Measurements from ENCODE around the gene TTLL4.

TTLL4 gene

DNA sequence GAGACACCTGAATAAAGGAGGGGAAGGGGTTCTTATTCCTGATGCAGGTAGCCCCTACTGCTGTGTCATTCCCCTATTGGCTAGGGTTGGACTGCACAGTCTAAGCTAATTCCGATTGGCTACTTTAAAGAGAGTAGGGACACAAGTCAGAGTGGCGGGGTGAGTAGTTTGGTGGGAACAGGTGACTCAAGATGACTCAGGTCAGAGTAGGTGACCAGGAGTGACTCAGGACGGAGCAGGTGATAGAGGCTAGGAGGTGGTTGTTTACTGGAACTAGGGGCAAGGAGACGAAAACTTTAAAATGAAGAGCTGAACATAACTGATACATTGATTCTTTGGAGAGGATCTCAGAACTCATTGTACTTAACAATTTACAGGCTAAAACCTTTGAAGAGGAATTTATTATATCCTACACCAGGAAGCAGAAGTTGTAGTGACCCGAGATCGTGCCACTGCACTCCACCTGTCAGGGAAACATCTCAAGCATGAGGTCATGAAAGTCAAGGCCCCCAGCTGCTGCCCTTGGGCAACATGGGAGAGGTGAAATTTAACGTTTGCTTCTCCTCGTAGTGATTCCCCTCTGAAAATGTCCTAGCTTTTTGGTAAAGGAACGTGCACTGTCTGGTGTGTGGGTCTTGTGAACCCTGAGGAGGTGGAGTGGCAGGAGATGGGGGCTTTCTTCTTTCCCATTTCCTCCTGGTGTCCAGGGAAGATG, 66.8 kb downstream of the TTLL4 start:
- TF ChIP-seq RAD21 (IDR thresholded peaks at IDR 0.05; ENCODE audit: low read depth): no peak

DNA sequence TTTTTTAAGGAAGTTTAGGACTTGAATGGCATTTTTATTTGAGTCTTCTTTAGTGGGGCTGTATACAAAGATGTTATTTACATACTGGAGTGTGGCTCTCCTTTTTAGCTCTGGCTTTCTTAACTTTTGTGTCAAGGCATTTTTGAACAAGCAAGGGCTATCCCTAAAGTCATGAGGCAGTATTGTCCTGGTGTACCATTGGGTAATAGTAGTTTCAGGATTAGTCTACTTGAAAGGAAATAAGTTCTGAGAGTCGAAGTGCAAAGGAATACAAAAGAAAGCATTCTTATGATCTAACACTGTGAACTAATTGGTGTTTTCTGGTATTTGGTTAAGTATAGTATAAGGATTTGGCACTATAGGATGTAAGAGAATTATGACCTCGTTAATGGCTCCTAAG, 69.4 kb downstream of the TTLL4 start:
- TF ChIP-seq TCF12 (IDR thresholded peaks at IDR 0.05; ENCODE audit: low read depth): no peak
- no peak for TF ChIP-seq EGR1 (IDR thresholded peaks at IDR 0.05)
- TF ChIP-seq CEBPB (IDR thresholded peaks at IDR 0.05): no peak
- TF ChIP-seq, protein P1, sequence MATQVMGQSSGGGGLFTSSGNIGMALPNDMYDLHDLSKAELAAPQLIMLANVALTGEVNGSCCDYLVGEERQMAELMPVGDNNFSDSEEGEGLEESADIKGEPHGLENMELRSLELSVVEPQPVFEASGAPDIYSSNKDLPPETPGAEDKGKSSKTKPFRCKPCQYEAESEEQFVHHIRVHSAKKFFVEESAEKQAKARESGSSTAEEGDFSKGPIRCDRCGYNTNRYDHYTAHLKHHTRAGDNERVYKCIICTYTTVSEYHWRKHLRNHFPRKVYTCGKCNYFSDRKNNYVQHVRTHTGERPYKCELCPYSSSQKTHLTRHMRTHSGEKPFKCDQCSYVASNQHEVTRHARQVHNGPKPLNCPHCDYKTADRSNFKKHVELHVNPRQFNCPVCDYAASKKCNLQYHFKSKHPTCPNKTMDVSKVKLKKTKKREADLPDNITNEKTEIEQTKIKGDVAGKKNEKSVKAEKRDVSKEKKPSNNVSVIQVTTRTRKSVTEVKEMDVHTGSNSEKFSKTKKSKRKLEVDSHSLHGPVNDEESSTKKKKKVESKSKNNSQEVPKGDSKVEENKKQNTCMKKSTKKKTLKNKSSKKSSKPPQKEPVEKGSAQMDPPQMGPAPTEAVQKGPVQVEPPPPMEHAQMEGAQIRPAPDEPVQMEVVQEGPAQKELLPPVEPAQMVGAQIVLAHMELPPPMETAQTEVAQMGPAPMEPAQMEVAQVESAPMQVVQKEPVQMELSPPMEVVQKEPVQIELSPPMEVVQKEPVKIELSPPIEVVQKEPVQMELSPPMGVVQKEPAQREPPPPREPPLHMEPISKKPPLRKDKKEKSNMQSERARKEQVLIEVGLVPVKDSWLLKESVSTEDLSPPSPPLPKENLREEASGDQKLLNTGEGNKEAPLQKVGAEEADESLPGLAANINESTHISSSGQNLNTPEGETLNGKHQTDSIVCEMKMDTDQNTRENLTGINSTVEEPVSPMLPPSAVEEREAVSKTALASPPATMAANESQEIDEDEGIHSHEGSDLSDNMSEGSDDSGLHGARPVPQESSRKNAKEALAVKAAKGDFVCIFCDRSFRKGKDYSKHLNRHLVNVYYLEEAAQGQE (IDR thresholded peaks at IDR 0.05; ENCODE audit: low read depth): no peak
- no peak for TF ChIP-seq NFIC (IDR thresholded peaks at IDR 0.05)
- TF ChIP-seq, protein P2, sequence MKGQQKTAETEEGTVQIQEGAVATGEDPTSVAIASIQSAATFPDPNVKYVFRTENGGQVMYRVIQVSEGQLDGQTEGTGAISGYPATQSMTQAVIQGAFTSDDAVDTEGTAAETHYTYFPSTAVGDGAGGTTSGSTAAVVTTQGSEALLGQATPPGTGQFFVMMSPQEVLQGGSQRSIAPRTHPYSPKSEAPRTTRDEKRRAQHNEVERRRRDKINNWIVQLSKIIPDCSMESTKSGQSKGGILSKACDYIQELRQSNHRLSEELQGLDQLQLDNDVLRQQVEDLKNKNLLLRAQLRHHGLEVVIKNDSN (IDR thresholded peaks at IDR 0.05): no peak
- TF ChIP-seq EP300 (IDR thresholded peaks at IDR 0.05; ENCODE audit: borderline replicate concordance): no peak
- no peak for TF ChIP-seq CREB1 (IDR thresholded peaks at IDR 0.05; ENCODE audit: low read depth)
- TF ChIP-seq, protein P3, sequence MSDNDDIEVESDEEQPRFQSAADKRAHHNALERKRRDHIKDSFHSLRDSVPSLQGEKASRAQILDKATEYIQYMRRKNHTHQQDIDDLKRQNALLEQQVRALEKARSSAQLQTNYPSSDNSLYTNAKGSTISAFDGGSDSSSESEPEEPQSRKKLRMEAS (IDR thresholded peaks at IDR 0.05): no peak
- TF ChIP-seq ZBTB7A (IDR thresholded peaks at IDR 0.05; ENCODE audit: low read depth): no peak
- TF ChIP-seq YY1 (IDR thresholded peaks at IDR 0.05; ENCODE audit: low read depth): no peak

DNA sequence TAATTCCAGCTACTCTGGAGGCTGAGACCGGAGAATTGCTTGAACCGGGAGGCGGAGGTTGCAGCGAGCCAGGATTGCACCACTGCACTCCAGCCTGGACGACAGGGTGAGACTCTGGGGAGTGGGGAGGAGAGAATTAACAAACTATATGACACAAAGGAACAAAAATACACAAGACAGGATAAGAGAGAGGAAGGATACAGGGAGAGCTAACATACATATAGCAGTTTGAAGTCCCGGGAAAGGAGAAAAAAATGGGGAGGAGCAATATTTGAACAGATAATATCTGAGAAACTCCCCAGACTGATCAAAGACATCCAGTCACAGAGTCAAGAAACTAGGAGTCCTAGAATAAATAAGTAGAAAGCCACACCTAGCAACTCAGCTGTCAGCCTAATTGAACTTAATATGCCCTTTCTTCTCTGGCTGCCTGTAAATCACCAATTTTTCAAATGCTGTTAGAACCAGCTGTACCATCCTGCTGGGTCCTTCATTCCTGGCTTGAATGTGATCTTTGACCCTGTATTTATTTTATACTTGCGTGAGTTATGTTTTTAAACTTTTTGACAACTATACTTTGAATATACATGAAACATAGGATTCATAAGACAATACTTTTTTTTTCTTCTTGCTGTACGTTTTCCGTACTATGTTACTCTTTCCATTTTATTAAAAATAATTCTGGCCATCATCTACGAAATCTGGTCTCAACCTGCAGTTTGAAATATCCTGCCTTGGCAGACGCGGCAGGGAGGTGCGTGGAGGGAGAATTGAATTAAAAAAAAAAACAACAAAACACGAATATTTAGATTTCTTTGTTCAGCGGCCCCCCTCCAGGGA, 70.4 kb downstream of the TTLL4 start:
- TF ChIP-seq, protein P2 (IDR thresholded peaks at IDR 0.05): no peak
- TF ChIP-seq TAF1 (IDR thresholded peaks at IDR 0.05; ENCODE audit: low read depth) (no peak), CEBPB (IDR thresholded peaks at IDR 0.05) (no peak), EP300 (IDR thresholded peaks at IDR 0.05; ENCODE audit: borderline replicate concordance) (no peak), EGR1 (IDR thresholded peaks at IDR 0.05) (no peak), YY1 (IDR thresholded peaks at IDR 0.05; ENCODE audit: low read depth) (no peak), NFIC (IDR thresholded peaks at IDR 0.05) (no peak), TCF12 (IDR thresholded peaks at IDR 0.05; ENCODE audit: low read depth) (no peak), TEAD4 (IDR thresholded peaks at IDR 0.05) (no peak), RAD21 (IDR thresholded peaks at IDR 0.05; ENCODE audit: low read depth) (no peak), CREB1 (IDR thresholded peaks at IDR 0.05; ENCODE audit: low read depth) (no peak), FOXM1 (IDR thresholded peaks at IDR 0.05; ENCODE audit: borderline replicate concordance, low read depth) (no peak), ZBTB7A (IDR thresholded peaks at IDR 0.05; ENCODE audit: low read depth) (no peak)
- TF ChIP-seq, protein P1 (IDR thresholded peaks at IDR 0.05; ENCODE audit: low read depth): no peak
- TF ChIP-seq, protein P3 (IDR thresholded peaks at IDR 0.05): no peak

DNA sequence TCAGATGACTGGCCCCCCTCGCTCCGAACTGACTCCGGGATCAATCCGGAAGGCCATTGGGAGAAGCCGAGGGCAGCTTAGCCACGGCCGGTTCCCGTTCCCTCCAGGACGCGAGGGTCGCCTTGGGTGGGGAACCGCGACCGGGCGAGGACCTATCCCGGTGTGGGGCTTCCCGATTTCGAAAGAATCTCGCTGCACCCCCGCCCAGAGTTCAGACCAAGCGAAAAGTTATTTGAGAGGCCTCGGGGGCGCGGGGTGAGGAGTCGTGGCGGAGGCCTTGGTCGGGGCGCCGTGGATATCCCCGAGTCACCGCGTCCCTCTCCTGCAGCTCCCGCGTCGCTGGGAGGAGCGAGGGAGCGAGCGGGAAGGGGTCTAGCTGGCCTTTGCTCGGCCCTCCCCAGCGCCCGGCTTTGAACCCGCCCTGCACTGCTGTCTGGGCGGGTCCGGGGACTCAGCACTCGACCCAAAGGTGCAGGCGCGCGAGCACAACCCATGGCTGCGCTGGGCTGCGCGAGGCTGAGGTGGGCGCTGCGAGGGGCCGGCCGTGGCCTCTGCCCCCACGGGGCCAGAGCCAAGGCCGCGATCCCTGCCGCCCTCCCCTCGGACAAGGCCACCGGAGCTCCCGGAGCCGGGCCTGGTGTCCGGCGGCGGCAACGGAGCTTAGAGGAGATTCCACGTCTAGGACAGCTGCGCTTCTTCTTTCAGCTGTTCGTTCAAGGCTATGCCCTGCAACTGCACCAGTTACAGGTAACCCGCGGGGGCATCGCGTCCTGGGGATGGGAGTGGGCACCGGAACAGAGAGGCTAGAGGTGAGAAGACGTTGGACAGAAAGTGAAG, 71.3 kb downstream of the TTLL4 start, which contains the start of gene CYP27A1:
TSS of gene CYP27A1 (plus strand) at position 457 of the 837 bp plus-strand sequence. CDS start at position 493, 36 bp downstream.
- TF ChIP-seq CEBPB (IDR thresholded peaks at IDR 0.05) (no peak), CREB1 (IDR thresholded peaks at IDR 0.05; ENCODE audit: low read depth) (no peak), YY1 (IDR thresholded peaks at IDR 0.05; ENCODE audit: low read depth) (no peak), NFIC (IDR thresholded peaks at IDR 0.05) (no peak), ZBTB7A (IDR thresholded peaks at IDR 0.05; ENCODE audit: low read depth) (no peak), TEAD4 (IDR thresholded peaks at IDR 0.05) (no peak), TAF1 (IDR thresholded peaks at IDR 0.05; ENCODE audit: low read depth) (no peak), EP300 (IDR thresholded peaks at IDR 0.05; ENCODE audit: borderline replicate concordance) (no peak), TCF12 (IDR thresholded peaks at IDR 0.05; ENCODE audit: low read depth) (no peak), FOXM1 (IDR thresholded peaks at IDR 0.05; ENCODE audit: borderline replicate concordance, low read depth) (no peak), EGR1 (IDR thresholded peaks at IDR 0.05) (no peak)
- TF ChIP-seq, protein P1 (IDR thresholded peaks at IDR 0.05; ENCODE audit: low read depth): no peak
- TF ChIP-seq, protein P2 (IDR thresholded peaks at IDR 0.05): no peak
